NB4 (cell line): ENCODE measurements around the gene CXCL6.
A peak's percentile ranks its signal among the peaks of the same experiment; 100 is the strongest.

Experiments
- DNase-seq: peaks from one replicate; pipeline ENCODE4 v3.0.0; 2010; ENCODE audit warnings: low read depth
- H3K4me3 ChIP-seq: one replicate; pipeline ENCODE4 v1.5.1; 2011; ENCODE audit warnings: mild to moderate bottlenecking, low read depth, low read length, moderate library complexity
- MYC ChIP-seq: IDR thresholded peaks from 2 replicates; pipeline ENCODE4 v1.6.1; 2011; ENCODE audit warnings: low read depth, low read length
- POLR2A ChIP-seq: IDR thresholded peaks from 2 replicates; pipeline ENCODE4 v1.6.1; 2011; ENCODE audit warnings: mild to moderate bottlenecking; ENCODE audit not compliant: insufficient read length; ENCODE audit errors: extremely low read depth
- TF ChIP-seq, protein P1 (sequence below): IDR thresholded peaks from one replicate; pipeline ENCODE4 v1.5.1; 2012; ENCODE audit warnings: low read depth, low read length
- TF ChIP-seq, protein P2 (sequence below): IDR thresholded peaks from 2 replicates; pipeline ENCODE4 v1.6.1; 2011; ENCODE audit warnings: low read depth, low read length

CXCL6 gene

DNA sequence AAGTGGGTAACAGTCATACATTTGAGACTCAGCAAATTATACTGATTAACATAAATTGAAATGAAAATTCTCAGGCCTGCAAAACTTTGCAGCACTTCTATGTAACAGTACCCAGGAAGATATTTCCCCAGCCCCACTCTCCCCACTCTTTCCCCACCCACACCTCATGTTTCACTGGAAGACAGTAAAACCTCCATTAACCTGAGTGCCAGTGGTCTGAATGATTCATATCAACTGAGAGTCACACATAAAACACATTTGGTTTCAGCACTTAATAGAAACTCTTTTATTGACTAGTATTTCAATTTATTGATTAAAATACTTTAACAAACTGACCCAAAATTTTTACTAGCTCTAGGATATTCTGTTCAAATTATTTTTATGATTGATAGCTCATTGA, 6.9 kb downstream of the CXCL6 start:
- DNase-seq, result peak; percentile 37
- H3K4me3 ChIP-seq, result no peak overlapping the region
- TF ChIP-seq, protein P1, sequence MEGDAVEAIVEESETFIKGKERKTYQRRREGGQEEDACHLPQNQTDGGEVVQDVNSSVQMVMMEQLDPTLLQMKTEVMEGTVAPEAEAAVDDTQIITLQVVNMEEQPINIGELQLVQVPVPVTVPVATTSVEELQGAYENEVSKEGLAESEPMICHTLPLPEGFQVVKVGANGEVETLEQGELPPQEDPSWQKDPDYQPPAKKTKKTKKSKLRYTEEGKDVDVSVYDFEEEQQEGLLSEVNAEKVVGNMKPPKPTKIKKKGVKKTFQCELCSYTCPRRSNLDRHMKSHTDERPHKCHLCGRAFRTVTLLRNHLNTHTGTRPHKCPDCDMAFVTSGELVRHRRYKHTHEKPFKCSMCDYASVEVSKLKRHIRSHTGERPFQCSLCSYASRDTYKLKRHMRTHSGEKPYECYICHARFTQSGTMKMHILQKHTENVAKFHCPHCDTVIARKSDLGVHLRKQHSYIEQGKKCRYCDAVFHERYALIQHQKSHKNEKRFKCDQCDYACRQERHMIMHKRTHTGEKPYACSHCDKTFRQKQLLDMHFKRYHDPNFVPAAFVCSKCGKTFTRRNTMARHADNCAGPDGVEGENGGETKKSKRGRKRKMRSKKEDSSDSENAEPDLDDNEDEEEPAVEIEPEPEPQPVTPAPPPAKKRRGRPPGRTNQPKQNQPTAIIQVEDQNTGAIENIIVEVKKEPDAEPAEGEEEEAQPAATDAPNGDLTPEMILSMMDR, result no peak

DNA sequence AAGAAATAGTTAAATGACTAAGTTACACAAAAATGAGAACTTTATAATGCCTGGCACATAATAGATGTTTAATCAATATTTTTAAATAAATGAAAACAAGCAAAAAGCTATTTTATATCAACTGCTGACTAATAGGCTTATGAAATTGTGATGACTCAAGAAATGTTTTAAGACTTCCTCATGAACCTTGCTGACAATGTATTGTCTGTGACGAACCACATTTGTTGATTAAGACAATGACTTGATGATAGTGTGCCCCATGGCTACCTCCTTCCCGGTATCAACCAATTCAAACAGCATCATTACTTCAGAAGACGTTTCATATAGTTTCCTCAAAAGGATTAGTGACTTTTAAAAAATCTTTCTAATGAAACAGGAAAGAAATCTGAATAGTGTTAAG, 7.9 kb downstream of the CXCL6 start:
- peak overlapping the region; percentile 6 for H3K4me3 ChIP-seq
- TF ChIP-seq POLR2A (no peak), MYC (no peak)
- TF ChIP-seq, protein P2, sequence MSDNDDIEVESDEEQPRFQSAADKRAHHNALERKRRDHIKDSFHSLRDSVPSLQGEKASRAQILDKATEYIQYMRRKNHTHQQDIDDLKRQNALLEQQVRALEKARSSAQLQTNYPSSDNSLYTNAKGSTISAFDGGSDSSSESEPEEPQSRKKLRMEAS, result 0 out of 2 replicates have a peak, but pooled peaks have one; percentile 10
- peak; percentile 75 for DNase-seq

DNA sequence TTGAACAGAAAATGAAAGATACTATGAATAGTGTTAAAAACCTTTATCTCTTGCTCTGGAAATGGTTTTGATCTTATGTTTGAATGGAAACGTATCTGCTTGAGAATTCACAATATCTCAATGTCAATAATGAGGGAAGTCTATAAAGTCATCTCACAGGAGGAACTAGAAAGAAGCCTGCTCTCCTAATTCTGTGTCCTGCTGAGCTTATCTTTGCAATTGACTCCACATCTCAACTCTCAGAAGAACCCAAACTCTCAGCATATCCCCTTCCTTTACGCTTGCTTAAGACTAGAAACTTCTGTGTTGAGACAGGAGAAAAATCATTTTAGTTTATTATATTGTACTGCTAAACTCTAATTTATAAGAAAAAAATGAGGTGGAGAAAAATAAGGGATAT, 8.3 kb downstream of the CXCL6 start:
- peak; percentile 57 for DNase-seq
- H3K4me3 ChIP-seq, result peak overlapping the region; percentile 6
- TF ChIP-seq, protein P2, result no peak
- no peak for TF ChIP-seq MYC
- TF ChIP-seq, protein P1, result no peak
- no peak for TF ChIP-seq POLR2A

DNA sequence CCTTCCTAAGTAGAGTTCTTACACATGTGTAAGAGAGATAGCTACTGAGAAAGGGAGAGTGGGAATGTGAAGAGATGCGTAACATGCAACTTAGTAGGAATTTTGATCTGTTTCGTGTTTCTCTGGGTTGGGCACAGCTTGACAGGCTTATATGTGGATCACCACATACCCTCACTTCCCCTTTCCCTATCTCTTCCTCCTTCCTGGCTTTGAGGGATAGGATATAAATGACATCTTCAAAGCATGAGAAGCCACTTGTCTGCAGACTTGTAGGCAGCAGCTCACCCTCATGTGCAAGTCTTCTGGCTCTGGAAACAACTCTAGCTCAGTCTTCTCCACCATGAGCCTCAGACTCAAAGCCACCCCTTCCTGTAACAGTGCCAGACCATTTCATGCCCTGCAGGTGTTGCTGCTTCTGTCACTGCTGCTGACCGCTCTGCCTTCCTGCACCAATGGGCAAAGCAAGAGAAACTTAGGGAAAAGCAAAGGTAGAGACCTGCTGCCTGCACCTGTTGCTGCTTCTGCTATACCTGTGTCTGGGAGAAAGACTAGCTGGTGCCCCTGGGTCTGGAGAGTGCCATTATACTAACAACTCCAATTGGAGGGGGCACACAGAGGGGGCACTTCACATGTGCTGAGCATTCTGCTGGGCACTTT, 11.2 kb downstream of the CXCL6 start:
- peak; percentile 54 for DNase-seq
- H3K4me3 ChIP-seq, result no peak overlapping the region
- no peak for TF ChIP-seq MYC
- TF ChIP-seq, protein P2, result no peak
- no peak for TF ChIP-seq POLR2A
- TF ChIP-seq, protein P1, result no peak

DNA sequence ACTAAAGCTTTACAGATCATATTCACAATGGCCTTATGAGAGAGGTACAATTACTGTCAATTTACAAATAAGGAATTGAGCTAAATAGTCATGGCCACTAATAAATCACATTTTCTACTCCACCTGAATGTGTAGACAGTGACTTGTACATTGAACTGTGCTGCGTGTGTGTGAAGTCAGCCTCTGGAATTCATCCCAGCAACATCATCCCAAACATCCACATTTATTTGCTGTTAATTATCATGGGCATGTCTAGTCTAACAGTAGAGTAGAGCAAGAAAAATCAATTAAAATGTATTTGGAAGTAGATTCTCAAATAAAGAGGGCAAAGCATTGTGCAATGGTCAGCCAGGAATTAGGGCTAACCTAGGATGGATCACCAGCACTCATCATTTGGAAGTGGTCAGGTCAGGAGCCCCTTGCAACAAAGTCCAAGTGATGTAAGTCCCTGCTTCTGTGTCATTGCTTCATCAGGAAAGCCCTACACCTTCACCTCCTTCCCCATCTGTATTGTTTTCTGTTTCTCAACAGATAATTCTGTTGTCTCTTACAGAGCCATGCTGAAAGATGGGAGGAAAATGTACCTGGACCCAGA, 11.8 kb downstream of the CXCL6 start:
- DNase-seq, result no peak
- no peak overlapping the region for H3K4me3 ChIP-seq

DNA sequence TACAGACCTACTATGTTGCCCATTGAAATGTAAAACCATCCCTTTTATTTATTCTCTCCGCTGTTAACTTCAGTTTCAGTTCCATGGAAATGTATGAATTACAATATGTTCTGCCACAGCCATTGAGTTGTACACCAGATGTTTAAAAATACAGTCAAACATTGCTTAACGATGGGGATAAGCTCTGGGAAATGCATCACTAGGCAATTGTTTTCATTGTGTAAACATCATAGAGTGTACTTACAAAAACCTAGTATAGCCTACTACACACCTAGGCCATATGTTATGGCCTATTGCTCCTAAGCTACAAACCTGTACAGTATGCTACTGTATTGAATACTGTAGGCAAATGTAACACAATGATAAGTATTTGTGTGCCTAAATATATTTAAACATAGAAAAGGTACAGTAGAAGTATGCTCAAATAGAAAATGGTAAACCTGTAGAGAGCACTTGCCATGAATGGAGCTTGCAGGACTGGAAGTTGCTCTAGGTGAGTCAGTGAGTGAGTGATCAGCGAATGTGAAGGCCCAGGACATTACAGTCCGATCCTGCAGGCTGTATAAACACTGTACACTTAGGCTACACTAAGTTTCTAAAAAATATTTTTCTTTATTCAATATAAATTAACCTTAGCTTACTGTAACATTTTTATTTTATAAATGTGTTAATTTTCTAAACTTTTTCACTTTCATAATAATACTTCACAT, 13.9 kb downstream of the CXCL6 start:
- DNase-seq, result no peak
- no peak for TF ChIP-seq POLR2A
- TF ChIP-seq, protein P2, result no peak
- TF ChIP-seq, protein P1, result no peak
- TF ChIP-seq MYC, result no peak
- no peak overlapping the region for H3K4me3 ChIP-seq

More for the DNA sequence above, 11.8 kb downstream of the CXCL6 start:
- TF ChIP-seq MYC (no peak), POLR2A (no peak)
- TF ChIP-seq, protein P1, result no peak
- TF ChIP-seq, protein P2, result no peak
